HS-27A (cell line): Measurements from ENCODE around the gene RBM15.

ENCODE experiments used
- DNase-seq: peaks from one replicate; pipeline ENCODE4 v3.0.0-alpha.2; 2012; ENCODE audit warnings: low read depth, missing footprints

RBM15 gene

DNA sequence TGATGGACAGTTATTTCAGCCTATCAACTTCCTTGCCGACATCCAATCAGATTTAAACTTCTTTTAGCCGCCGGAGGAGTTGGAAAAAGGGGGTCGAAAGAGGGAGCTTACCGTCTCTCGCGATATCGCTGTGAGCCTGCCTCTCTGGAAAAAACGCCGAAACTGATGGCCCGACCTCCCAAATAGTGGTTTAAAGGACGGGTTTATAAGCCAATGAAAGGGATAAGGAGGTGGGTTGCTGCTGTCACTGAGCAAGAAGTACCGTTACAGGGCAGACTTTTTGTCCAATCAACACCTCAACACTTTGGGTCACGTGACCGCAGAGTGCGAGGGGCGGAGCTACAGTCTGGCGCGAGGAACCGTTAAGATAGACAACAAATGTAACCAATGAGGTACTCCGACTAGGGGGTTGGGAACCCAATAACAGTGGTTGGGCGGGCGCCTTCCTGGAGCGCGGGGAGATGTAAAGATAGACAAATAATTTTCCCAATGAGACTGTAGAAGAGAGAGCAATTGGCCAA, at the start of gene RBM15:
Gene RBM15, plus strand, starts transcription at position 492 of the 521 bp plus-strand sequence. Its CDS starts 29 bp downstream, at position 521.
- DNase-seq: peak; percentile 100

DNA sequence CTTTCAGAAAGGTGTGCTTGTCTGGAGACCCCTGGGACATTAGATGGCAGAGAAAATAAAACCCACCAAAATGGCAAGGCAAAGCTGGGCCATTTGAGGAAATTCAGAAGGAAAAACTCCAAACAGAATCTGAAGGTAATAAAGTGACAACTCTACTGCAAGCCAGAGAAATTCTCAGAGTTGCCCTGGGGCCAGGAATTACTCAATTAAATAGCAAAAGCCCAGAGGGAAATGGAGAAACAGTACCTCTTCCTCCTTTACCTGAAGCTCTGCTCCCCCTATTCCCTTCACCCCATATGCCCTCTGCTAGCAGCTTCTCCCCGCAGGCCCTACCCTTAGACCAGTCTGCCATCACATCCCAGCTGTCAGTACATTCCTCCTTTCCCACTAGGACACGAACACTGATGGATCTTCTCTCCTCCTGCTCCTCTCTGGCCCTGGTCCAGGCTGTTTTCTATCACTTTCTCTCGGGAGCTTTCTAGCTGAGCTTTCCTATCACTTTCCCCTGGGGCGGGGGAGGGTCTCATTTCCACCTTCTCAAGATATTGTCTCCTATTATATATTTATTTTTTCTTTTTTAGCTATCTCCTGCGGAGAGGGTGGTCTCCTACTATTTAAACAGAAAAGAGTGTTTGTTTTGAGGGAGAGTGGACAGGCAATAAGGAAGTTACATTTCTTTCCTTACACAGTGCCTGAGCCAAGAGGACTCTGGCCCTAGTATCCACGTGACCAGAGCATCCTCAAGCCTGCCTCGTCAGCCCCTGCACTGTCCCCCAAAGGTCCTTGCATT, 47.7 kb upstream of the RBM15 start:
- no peak for DNase-seq

DNA sequence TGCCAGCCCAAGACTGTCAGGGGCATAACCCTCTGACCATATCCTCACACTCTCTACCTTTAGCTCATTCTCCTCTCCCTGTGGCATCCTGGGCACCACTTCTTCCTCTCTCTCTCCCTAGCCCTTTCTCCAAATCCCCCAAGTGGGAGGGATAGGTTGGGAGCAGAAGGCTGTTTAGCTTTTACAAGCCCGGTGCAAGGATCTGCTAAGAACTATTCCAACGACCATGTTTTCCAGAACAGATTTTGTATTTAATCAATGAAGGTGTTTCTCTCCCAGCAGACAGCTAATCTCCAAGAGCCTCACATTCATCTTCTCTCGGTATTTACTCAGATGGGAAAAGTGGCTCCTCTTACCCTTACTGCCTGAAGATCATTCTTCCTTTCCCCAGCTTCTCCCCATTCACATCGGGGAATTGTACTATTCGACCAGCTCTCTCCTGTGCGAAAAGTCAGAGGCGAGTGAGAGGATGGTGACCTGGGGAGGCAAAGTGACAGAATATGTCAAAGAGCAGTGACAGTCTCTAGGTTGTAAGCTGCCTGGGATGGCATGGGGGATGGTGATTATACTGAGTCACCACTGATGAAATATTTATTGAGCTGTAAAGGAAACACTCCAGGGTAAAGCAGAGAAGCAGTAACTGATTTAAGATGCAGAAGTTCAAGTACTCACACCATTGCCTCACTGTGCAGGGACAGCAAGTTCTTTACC, 47.0 kb upstream of the RBM15 start:
- no peak for DNase-seq

- no peak for DNase-seq
These were observed 45.5 kb upstream of the RBM15 start for GRCh38 chr1:110293601-110294104.

DNA sequence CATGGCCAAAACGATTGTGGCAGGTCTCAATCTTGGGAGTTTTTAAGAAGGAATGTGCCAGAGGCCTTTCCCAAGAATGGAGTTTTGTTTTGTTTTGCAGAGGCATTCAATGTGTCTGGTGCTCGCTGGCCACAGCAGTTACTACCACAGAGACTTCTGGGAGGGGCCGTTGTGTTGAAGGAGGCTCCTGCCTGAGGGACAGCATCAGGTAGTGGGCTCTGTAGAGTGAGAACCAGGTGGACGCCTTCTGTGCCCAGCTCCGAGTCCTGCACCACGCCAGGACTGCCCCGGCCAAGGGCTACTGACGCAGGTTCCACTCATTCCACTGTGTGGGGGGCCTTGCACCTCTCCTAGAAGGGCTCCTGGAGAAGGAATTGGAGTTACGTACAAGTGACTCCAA, 44.9 kb upstream of the RBM15 start:
- DNase-seq: no peak

DNA sequence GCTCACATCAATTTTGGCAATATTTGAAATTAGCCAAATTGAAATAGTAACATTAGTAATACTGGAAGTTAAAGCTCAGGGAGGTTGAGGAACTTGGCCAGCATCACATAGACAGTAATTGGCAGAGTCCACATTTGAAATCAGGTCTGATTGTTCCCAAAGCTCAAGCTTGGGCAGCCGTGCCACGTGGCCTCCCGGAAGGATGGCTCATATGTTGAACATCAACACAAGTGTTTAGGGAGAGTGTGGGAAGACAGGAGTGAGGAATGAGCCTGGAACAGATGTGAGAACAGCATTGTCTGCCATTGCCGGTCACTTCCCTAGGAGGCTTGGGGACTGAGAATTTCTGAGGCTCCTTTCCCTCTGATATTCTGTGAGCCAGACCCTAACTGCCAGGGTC, 40.2 kb upstream of the RBM15 start:
- DNase-seq: no peak

DNA sequence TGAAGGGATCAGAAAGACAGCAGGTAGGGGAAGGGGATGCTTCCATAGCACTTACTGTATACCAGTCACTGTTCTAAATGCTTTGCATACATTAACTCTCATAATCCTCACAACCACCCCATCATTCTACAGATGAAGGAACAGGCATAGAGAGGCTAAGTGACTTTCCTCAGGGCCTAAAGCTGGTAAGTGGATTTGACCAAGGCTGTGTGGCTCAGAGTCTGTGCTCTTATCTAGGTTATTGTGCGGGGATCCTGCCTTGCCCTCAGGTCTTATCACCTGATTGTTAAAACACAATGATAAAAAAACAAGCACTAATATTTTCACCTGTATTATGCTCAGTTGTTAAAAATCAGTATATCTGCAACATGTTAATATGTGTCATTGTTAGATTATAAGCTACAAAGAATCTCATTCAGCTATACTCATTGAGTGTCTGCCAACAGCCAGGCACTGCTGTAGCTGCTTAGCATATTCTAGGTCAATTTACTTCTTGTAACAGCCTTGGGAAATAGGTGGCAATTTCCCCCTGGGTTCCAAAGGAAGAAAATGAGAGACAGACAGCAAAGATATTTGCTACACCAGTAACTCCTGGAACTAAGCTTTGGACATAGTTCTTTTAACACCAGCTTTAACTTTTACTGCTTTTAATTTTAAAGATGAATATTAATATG, 38.6 kb upstream of the RBM15 start:
- DNase-seq: no peak

DNA sequence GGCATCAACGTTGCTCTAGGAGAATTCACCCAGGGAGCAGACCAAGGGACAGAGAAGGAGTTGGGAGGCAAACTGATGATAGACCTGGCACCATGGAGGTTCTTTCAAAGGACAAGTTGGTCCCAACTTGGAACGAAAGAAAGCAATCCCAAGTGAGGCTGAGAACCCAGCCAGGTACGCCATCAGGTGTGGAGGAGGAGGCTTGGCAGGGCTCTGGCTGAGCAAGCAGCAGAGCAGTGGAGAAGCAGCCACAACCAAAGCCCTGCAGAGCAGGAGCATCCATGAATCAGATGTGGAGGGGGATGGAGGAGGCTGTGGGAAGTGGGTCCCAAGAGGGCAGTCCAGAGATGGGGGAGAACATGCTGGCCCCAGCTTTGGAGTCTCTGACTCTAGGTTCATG, 36.3 kb upstream of the RBM15 start:
- no peak for DNase-seq

- DNase-seq: no peak
These were observed 33.2 kb upstream of the RBM15 start for GRCh38 chr1:110305900-110306420.

DNA sequence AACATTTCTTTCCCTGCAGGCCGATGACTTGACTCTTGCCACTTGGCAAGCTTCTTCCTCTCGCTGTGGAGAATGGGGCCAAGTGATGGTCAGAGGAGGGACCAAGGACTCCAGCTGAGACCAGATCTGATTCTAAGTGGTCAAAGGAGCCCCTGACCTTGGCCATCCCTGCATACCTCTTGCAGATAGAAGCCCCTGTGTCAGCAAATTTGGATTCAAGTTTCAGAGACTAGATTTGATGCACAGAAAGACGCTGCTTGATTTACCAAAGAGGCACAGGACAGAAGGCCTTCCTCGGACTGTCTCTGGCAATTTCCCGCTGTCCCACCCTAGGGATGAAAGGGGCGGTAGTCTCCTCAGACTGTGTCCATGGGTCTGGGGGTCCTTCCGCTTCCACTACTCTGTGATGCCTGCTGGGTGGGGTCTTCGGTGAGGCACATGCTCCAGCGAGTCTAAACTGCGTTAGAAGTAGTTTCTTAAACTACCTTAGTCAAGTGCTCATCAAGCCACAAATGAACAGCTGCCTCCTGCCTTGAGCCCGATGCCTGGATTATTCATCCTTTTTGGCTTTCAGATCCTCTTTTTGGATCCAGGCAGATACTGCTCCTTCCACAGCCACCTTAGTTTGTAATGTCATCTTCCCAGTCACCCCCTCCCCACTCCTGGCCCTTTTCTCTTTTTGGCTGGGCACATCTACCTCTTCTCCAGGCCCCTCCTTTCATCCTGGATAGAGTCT, 31.8 kb upstream of the RBM15 start:
- no peak for DNase-seq

GRCh38 chr1:110308247-110308646, 30.9 kb upstream of the RBM15 start:
- no peak for DNase-seq

- DNase-seq: no peak
These were observed 30.0 kb upstream of the RBM15 start for GRCh38 chr1:110309139-110309538.

- no peak for DNase-seq
These were observed 29.4 kb upstream of the RBM15 start for GRCh38 chr1:110309767-110310166.

- DNase-seq: no peak
These were observed 28.9 kb upstream of the RBM15 start for GRCh38 chr1:110310300-110310699.

DNA sequence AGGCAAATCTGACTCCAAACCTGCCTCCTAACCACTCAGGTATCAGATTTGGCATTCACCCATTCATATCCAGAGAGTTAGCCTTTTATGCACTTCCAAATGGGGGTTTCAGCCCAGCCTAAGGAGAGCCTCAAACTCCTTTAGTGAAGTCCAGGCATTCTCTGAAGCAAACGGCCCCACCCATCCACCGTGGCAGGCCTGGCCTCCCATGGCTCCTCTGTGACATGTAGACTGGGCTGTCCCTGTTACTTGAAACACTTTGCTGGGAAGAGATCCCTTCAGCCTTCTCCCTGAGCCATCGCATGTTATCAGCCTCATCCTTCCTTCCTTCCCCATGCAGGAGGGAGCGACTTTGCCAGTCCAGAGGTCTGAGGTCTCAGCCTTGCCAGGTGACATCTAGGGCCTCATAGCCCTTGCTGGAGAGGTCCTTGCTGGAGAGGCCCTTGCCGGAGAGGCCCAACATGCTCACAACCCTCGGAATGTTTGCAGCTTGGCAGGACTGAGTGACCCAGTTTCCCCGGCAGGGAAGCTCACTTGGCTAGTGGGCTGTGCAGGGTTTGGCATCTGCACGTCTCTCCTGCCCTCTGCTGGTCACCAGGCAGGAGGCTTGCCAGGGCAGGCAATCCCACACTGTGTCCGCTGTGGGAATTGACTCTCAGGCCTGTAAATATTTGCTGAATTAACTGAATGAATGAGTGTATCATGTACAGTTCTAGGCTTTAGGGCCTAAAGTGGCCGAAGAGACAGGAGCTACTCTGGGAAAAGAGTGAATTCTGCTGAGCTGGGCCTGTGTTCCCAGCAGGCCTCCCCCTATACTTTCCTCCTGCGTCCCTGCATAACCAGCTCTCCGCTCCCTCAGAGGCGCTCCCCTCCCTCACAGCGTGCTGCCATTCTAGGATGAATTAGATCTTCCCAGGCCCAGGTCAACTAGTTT, 26.7 kb upstream of the RBM15 start:
- peak; percentile 23 for DNase-seq

GRCh38 chr1:110316735-110317134, 22.4 kb upstream of the RBM15 start:
- no peak for DNase-seq

DNA sequence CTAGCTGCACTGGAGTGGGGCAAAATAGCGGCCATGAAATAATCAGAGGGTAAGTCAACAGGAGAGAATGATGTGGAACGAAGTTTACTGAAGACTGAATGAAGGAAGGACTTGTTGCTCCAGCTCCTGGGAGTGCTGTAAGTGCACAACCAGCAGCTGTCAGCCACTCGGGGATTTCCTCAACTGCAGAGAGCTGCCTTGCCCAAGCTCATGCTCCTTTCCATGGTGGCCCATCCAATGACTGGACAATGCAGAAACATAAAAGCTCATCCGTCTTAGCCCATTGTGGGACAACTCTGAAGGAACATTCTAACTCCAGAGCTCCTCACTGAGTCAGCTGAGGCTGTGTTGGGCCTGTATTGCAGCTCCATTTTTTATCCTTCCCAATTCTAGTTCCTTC, 21.1 kb upstream of the RBM15 start:
- DNase-seq: no peak

DNA sequence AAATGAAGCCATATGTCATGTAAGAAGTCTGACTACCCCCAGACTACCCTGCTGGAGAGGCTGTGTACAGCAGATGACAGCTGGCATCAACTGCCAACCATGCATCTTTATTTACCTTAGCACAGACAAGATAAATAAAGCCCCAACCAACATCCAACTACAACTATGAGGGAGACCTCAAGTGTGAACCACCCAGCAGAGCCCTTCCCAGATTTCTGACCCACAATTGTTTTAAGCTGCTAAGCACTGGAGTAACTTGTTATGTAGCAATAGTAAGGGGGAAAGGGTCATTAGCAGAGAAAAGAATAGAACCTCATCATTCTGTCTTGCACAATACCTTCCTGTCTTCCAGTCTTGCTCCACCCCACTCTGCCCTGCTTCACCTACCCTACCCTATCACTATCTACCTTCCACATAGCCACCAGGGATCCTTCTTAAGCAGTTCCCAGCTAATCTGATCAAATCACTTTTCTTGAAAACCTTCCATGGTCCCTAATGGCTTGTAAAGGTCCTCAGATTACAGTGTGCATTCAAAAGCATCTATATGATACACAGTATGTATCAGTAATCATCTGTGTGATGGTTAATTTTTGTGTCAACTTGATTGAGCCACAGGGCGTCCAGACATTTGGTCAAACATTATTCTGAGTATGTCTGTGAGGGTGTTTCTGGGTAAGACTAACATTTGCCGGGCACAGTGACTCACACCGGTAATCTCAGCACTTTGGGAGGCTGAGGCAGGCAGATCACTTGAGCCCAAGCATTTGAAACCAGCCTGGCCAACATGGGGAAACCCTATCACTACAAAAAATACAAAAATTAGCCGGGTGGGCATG, 19.6 kb upstream of the RBM15 start:
- DNase-seq: no peak

GRCh38 chr1:110320168-110320518, 19.0 kb upstream of the RBM15 start:
- DNase-seq: no peak

DNA sequence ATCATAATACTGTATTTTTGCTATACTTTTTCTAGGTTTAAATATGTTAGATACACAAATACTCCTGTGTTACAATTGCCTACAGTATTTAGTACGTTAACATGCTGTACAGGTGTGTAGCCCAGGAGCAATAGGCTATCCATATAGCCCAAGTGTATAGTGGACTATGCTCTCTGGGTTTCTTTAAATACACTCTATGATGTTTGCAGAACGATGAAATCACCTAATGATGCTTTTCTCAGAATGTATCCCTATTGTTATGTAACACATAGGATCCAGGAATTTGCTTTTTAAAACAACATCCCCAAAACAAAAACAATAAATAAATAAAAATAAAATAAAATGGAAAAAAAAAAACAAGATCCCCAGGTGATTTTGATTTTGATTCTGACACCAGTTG, 18.1 kb upstream of the RBM15 start:
- no peak for DNase-seq
